PC-9 (cell line): ENCODE measurements around the gene RPTOR.

Source experiments
- EZH2 ChIP-seq: fragments of 200-600 bp; sonication (generic); IDR thresholded peaks from 2 replicates; pipeline ENCODE4 v1.8.0; 2017; ENCODE audit warnings: antibody characterized with exemption, low read depth
- TF ChIP-seq, protein P1 (sequence below): fragments of 200-600 bp; sonication (generic); conservative IDR thresholded peaks from 2 replicates; pipeline ENCODE4 v1.6.1; 2017; ENCODE audit warnings: mixed run types, antibody characterized with exemption, mild to moderate bottlenecking, moderate library complexity

DNA sequence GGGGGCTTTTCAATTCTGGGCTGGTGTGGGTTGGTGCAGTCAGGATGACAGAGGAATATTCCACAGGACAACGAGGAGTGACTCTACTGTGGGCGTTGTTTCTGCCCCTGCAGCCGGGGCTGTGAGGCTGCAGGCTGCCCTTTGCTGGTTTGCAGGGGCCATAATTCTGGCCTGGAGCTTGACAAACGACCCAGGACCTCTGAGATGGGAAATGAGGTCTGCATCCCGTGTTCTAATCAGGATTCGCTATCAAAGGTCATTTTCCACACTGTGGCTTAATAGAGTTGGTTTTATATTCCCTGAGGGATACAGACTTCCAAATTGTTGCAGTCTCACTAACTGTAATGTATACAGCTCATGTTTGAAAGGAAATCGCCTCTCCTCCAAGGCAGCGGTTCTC lies 180.9 kb downstream of the RPTOR start:
- TF ChIP-seq, protein P1, sequence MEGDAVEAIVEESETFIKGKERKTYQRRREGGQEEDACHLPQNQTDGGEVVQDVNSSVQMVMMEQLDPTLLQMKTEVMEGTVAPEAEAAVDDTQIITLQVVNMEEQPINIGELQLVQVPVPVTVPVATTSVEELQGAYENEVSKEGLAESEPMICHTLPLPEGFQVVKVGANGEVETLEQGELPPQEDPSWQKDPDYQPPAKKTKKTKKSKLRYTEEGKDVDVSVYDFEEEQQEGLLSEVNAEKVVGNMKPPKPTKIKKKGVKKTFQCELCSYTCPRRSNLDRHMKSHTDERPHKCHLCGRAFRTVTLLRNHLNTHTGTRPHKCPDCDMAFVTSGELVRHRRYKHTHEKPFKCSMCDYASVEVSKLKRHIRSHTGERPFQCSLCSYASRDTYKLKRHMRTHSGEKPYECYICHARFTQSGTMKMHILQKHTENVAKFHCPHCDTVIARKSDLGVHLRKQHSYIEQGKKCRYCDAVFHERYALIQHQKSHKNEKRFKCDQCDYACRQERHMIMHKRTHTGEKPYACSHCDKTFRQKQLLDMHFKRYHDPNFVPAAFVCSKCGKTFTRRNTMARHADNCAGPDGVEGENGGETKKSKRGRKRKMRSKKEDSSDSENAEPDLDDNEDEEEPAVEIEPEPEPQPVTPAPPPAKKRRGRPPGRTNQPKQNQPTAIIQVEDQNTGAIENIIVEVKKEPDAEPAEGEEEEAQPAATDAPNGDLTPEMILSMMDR = no peak
- TF ChIP-seq EZH2 = no peak
